Osteocyte (in vitro differentiated cells): ENCODE data around the gene APBB1IP. TPM values are rescaled to one million over a fixed set of nuclear protein-coding genes. Genes with fewer than 3 reads are reported as not detected.

ENCODE experiments used
- DNase-seq: peaks from one replicate; pipeline ENCODE4 v3.0.0; 2021; ENCODE audit warnings: mixed read lengths; ENCODE audit not compliant: unreplicated experiment; ENCODE audit errors: extremely low spot score
- H3K27ac Mint-ChIP-seq: one replicate; pipeline ENCODE4 v1.8.0; 2021; ENCODE audit warnings: mild to moderate bottlenecking, mixed read lengths; ENCODE audit not compliant: unreplicated experiment
- H3K27me3 Mint-ChIP-seq: one replicate; pipeline ENCODE4 v1.8.0; 2021; ENCODE audit warnings: mixed read lengths; ENCODE audit not compliant: unreplicated experiment
- H3K36me3 Mint-ChIP-seq: one replicate; pipeline ENCODE4 v1.8.0; 2021; ENCODE audit warnings: mixed read lengths; ENCODE audit not compliant: unreplicated experiment
- H3K4me1 Mint-ChIP-seq: one replicate; pipeline ENCODE4 v1.8.0; 2021; ENCODE audit warnings: mixed read lengths; ENCODE audit not compliant: unreplicated experiment
- H3K4me3 Mint-ChIP-seq: one replicate; pipeline ENCODE4 v1.8.0; 2021; ENCODE audit warnings: mild to moderate bottlenecking, moderate library complexity, mixed read lengths; ENCODE audit not compliant: unreplicated experiment
- H3K9me3 Mint-ChIP-seq: one replicate; pipeline ENCODE4 v1.8.0; 2021; ENCODE audit warnings: mixed read lengths; ENCODE audit not compliant: unreplicated experiment
- total RNA-seq: library from RNA; stranded (reverse); gene quantifications from 2 replicates; pipeline ENCODE4 v1.2.1, GENCODE V29; 2021
- TF ChIP-seq, protein P1 (sequence below): fragments of 200-600 bp; sonication (generic); IDR thresholded peaks from 2 replicates; pipeline ENCODE4 v1.5.0; 2021; ENCODE audit warnings: antibody characterized with exemption, mild to moderate bottlenecking, moderate library complexity

APBB1IP gene
- total RNA-seq, 1 donor from 2014 or later: not detected

GRCh38 chr10:26445411-26446031, 7.4 kb downstream of the APBB1IP start:
- TF ChIP-seq, protein P1, sequence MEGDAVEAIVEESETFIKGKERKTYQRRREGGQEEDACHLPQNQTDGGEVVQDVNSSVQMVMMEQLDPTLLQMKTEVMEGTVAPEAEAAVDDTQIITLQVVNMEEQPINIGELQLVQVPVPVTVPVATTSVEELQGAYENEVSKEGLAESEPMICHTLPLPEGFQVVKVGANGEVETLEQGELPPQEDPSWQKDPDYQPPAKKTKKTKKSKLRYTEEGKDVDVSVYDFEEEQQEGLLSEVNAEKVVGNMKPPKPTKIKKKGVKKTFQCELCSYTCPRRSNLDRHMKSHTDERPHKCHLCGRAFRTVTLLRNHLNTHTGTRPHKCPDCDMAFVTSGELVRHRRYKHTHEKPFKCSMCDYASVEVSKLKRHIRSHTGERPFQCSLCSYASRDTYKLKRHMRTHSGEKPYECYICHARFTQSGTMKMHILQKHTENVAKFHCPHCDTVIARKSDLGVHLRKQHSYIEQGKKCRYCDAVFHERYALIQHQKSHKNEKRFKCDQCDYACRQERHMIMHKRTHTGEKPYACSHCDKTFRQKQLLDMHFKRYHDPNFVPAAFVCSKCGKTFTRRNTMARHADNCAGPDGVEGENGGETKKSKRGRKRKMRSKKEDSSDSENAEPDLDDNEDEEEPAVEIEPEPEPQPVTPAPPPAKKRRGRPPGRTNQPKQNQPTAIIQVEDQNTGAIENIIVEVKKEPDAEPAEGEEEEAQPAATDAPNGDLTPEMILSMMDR: no peak
- Mint-ChIP-seq H3K27me3 (peaks cover 1% of the 10 kb centered on the region), H3K4me1 (no peaks in the 10 kb centered on the region), H3K4me3 (no peak overlapping the region), H3K27ac (no peak overlapping the region), H3K9me3 (peaks cover 9% of the 10 kb centered on the region), H3K36me3 (no peaks in the 10 kb centered on the region)
- DNase-seq: no peak

DNA sequence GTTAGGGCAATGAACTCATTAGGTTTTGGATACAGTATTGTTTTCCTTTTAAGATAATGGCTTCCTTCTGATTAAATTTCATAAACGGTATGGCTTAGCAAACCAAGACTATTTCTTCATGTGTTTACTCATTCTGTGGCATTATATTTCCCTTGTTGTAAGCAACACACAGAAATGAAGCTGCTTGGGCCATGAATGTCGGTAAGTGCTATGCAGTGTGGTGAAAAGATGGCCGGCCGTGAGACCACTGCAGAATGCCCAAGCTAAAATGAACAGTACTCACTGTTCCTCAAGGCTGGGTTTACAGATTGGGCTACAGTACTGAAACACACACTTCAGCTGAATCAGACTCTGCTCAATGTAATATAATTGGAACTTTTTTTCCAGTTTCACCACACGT, 8.1 kb downstream of the APBB1IP start:
- TF ChIP-seq, protein P1: no peak

GRCh38 chr10:26448292-26448691, 10.2 kb downstream of the APBB1IP start:
- Mint-ChIP-seq H3K27ac (no peak overlapping the region), H3K27me3 (no peaks in the 10 kb centered on the region)

More for the DNA sequence above, 8.1 kb downstream of the APBB1IP start:
- no peaks in the 10 kb centered on the region for H3K4me1 Mint-ChIP-seq
- no peak overlapping the region for H3K4me3 Mint-ChIP-seq
- no peak for DNase-seq
- no peaks in the 10 kb centered on the region for H3K36me3 Mint-ChIP-seq
- H3K27me3 Mint-ChIP-seq: no peaks in the 10 kb centered on the region
- no peak overlapping the region for H3K27ac Mint-ChIP-seq
- H3K9me3 Mint-ChIP-seq: peaks cover 9% of the 10 kb centered on the region

GRCh38 chr10:26448706-26449435, 10.7 kb downstream of the APBB1IP start:
- Mint-ChIP-seq H3K9me3 (peaks cover 9% of the 10 kb centered on the region), H3K36me3 (no peaks in the 10 kb centered on the region), H3K4me3 (no peak overlapping the region), H3K4me1 (no peaks in the 10 kb centered on the region), H3K27me3 (no peaks in the 10 kb centered on the region), H3K27ac (no peak overlapping the region)
- TF ChIP-seq, protein P1: no peak
- DNase-seq: no peak

More at GRCh38 chr10:26448292-26448691, 10.2 kb downstream of the APBB1IP start:
- H3K9me3 Mint-ChIP-seq: peaks cover 9% of the 10 kb centered on the region
- TF ChIP-seq, protein P1: no peak
- H3K4me1 Mint-ChIP-seq: no peaks in the 10 kb centered on the region
- H3K4me3 Mint-ChIP-seq: no peak overlapping the region
- DNase-seq: no peak
- H3K36me3 Mint-ChIP-seq: no peaks in the 10 kb centered on the region

DNA sequence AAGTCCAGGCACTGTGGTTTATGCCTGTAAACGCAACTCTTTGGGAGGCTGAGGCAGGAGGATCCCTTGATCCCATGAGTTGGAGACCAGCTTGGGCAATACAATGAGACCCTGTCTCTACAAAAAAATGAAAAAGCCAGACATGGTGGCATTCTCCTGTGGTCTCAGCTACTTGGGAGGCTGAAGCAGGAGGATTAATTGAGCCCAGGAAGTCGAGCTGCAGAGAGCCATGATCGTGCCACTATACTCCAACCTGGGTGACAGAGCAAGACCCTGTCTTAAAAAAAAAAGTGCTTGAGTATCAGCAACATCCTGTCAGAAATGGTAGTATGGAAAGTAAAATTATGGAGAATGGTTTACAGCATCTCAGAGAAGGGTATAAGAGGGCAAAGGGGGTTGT, 11.6 kb downstream of the APBB1IP start:
- H3K36me3 Mint-ChIP-seq: no peaks in the 10 kb centered on the region
- no peaks in the 10 kb centered on the region for H3K4me1 Mint-ChIP-seq
- H3K9me3 Mint-ChIP-seq: peaks cover 9% of the 10 kb centered on the region
- H3K27ac Mint-ChIP-seq: no peak overlapping the region
- H3K4me3 Mint-ChIP-seq: no peak overlapping the region
- no peak for DNase-seq
- no peaks in the 10 kb centered on the region for H3K27me3 Mint-ChIP-seq
- TF ChIP-seq, protein P1: no peak
